ENCODE measurements around the gene HBS1L. TPM values are rescaled to one million over a fixed set of nuclear protein-coding genes. Genes with fewer than 3 reads are reported as not detected.
A peak's percentile ranks its signal among the peaks of the same experiment; 100 is the strongest.

HBS1L gene
- total RNA-seq, 1 donor from 2014 or later, result 115 TPM

DNA sequence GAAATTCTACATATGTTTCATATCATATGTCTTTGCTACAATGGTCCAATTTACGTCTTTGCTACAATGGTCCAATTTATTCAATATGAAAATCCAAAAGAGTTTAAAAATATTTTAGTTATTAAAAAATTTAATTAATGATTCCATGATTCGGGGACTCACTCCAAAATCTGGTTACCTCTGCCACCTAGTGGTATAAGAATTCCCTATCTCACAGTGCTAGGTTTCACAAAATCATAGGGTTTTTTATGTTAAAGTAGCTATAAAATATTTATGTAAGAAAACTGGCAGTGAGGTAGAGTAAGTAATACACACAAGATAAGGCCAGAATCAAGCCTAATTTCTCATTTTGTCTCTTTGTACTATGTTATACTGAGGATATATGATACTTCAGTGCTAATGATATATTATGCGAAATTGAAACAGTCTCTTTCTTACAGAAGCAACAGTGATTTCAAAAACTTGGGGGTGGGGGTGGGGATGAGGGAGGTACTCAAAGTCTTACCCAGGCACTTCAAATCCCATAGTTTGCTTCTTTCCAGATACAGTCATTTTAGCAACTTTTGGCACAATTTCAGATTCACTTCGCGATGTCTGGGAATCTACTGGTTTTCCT is 52.3 kb downstream of the HBS1L start:
- DNase-seq (ENCODE audit: low read depth), result peak; percentile 28

DNA sequence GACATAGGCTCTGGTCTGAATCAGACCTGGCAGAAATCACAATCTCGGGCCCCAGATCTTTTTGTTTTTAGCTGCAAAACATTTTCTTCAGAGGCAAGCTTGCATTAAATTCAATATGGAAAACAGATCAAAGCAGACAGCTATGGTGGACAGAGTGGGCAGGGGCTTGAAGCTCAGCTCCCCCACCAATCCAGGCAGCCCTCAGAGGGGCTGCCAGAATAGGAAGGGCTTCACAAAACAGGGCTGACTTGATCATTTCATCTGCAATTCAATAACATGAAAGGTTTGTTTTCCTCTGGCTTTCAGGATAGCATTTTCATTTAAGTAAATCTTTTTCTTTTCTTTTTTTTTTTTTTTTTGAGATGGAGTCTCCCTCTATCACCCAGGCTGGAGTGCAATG is 55.5 kb downstream of the HBS1L start:
- no peak for DNase-seq (ENCODE audit: low read depth)

DNA sequence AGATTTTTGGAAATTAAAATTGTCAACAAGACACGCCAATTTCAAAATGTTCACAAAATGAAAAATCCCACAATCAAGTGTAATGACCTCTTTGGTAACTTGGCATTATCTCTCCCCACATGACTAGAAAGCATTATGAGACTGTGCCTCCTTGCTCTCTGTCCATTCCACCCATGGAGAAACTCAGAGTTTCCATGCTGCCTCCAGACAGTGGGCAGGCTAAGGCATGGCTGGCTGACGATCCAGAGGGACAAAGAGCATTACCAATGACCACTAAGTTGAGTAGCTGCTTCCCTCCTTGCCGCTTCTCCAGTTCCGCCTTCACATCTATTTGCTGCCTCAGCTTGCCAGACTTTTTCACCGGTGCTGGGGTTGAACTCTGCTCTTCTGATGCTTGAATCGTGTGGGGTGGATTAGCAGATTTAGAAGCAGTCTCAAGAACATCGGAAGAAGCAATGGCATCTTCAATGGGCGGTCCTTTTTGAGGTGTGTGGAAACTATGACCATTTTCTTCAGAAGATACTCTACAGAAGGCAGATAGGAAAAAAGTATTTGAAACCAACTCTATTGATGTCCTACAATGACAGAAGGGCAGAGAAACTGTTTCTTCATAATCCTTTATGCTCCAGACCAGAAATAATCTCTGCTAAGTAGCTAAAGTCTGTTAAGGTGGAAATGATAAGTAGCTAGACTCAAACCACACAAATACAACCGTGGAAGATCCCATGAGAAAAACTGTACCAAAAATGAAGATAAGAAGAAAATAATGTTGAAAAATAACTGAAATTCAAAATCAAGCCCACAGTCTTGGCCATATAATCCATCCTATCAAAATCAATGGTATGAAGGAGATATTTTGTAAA is 57.3 kb downstream of the HBS1L start:
- no peak for DNase-seq (ENCODE audit: low read depth)

DNA sequence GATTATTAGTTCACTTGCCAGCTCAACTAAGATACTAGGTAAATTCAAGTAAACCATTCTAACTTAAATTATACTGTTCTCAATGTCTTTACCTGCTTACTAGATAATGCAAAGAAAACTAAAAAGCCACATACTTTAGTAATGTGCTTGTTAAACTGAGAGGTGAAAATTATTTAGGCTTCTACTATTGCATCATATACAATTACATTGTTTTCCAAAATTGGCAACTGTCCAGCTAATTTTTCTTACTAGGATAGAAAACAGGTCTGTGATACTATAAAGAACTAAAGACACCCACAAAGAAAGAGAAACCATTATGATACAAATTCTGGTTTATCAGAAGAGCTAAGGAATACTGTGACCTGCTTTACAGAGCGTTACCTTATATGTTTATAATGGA is 59.1 kb downstream of the HBS1L start:
- no peak for DNase-seq (ENCODE audit: low read depth)

DNA sequence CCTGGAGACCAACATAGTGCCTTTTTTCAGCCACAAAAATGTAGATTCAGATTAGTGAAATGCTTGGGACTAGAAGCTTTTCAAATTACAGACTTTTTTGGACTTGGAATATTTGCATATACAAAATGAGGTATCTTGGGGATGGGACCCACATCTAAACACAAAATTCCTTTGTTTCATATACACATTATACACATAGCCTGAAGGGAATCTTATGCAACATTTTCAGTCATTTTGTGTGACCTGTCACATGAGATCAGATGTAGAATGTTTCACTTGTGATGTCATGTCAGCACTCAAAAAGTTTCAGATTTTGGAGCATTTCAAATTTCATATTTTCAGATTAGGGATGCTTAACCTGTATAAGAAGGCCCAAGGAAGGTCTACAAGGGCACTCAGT is 60.2 kb downstream of the HBS1L start:
- DNase-seq (ENCODE audit: low read depth), result no peak

DNA sequence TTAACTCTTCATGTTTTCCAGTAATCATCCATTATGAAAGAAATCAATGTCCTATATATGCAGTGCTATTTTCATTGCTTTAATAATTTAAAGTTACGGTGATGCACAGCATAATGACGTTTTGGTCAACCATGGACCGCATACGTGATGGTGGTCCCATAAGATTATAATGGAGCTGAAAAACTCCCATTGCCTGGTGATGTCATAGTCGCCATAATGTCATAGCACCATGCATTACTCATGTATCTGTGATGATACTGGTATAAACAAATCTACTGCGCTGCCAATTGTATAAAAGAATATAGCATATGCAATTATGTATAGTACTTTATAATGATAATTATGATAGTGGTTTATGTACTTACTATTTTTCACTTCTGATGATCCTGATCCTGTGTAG is 62.5 kb downstream of the HBS1L start:
- DNase-seq (ENCODE audit: low read depth), result no peak

DNA sequence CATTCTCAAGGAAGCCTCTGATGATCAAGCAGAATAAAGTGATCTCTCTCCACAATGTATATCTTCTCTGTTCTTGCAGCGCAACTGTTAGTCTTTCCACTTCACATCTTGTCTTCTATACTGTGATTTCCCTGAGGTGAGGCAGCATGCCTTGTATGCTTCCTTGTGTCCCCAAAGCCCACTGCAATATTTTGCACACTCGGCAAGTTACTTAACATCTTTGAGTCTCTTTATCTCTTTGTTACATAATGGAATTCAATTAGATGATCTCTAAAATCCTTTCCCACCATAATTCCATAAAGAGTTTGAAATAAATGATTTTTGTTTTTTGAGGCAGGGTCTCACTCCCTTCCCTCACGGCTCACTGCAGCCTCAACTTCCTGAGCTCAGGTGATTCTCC is 64.4 kb downstream of the HBS1L start:
- no peak for DNase-seq (ENCODE audit: low read depth)

DNA sequence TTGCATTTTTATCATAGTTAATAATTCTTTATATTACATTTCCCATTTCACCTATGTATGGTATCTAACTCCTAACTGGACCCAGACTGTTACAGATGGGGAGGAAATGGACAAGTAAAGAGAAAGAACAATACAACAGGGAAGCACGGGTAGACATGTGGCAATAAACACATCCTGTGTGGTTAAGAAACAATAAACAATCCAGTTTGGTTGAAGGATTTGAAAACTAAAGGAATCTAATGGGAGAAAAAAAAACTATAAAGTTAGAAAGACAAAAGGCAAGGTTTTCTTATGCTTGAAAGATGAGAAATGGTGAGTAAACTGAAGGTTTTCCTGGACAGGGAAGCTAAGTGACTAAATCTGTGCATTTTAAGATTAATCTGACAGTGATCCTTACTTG is 69.8 kb downstream of the HBS1L start:
- peak; percentile 40 for DNase-seq (ENCODE audit: low read depth)

DNA sequence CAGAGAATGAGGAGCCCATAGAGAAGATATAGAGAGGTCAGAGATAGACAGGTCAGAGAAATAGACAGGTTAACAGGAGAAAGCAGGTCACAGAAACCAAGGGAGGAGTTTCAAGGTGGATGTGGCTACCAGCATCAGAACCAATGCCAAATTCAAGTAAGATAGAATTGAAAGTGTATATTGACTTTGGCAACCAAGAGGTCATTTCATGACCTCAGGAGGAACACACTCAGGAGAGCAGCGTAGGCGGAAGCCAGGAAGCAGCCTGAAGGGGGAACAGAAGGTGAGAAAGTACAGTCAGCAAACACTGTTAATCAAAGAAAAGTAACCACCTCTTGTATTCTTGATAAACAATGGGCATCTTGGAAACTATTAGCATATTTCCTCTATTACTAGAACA is 70.8 kb downstream of the HBS1L start:
- DNase-seq (ENCODE audit: low read depth), result no peak

DNA sequence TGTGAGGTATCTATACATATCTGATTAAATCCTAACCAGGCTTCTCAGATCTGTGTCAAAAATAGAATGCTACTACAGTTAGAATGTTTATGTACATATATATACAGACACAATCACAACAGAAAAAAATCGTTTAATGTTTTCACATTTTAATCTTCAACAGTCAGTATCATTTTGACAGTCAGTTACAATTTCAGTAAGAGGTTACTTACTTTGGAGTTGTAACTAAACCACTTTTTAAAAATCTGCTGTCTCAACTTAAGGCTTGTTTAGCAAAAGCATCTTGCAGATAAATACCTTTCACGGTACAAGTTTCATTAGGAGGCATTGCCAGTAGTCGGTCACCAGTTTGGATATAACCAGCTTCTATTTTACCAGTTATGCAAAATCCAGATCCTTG is 72.5 kb downstream of the HBS1L start:
- no peak for DNase-seq (ENCODE audit: low read depth)

DNA sequence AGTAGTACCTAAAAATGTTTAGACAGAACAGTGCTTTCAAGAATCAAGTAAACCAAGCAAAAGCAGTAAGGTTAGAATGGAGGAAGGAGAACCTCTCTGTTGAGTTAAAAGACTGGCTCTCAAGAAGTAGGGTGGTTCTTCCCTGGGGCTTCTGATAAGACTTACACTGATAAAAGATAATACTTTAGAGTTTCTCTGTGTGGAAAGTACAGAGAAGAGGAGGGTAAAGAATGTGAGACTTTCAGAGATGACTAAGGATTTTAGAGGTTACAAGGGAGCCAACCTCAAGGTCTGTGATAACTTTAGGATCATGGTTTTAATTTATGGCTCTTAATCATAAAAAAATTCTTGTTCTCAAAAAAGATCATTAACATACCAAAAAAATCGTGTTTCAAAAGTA is 73.8 kb downstream of the HBS1L start:
- DNase-seq (ENCODE audit: low read depth), result no peak

DNA sequence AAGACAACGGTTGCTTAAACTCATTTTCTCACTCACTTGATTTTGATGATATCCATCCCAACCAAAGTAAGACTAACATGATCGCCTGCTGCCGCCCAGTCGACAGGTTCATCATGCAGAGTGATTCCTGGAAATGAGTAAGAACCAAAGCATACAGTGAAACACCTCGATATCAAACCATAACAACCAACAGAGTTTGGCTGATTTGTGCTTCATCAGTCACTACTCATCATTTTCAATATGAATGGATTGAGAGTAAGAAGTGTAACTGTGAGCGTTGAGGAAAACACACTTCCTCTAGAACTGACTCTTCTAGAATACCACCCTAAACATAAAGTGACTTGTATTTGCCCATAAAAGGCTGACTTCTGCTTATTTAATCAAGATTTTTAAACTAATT is 75.5 kb downstream of the HBS1L start:
- no peak for DNase-seq (ENCODE audit: low read depth)

DNA sequence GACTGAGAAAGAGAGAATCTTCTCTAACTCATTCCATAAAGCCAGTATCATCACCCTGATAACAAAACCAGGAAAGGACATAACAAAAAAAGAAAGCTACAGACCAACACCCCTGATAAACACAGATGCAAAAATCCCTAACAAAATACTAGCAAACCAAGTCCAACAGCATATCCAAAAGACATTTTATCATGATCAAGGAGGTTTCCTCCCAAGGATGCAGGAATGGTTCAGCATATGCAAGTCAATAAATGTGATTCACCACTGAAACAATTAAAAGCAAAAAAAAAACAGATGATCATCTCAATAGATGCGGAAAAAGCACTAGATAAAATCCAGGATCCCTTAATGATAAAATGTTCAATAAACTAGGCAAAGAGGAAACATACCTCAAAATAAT is 80.3 kb downstream of the HBS1L start:
- DNase-seq (ENCODE audit: low read depth), result no peak

DNA sequence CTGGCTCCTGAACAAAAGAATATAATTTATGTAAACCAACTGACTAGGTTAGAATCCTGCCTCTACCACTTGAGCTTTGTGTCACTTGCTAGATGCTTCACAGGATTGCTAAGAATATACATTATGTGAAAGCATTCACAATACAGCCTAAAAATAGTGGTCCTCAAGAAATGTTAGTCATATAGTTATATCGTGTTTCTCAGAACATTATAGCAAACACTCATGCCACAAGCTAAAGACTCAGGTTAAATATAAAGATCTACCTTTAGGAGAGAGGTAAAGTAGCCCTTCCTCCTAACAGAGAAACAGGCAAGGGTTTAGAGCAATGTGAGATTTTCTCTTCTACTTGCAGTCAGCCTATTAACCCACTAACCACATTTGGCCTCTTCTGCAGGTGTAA is 86.9 kb downstream of the HBS1L start:
- no peak for DNase-seq (ENCODE audit: low read depth)

DNA sequence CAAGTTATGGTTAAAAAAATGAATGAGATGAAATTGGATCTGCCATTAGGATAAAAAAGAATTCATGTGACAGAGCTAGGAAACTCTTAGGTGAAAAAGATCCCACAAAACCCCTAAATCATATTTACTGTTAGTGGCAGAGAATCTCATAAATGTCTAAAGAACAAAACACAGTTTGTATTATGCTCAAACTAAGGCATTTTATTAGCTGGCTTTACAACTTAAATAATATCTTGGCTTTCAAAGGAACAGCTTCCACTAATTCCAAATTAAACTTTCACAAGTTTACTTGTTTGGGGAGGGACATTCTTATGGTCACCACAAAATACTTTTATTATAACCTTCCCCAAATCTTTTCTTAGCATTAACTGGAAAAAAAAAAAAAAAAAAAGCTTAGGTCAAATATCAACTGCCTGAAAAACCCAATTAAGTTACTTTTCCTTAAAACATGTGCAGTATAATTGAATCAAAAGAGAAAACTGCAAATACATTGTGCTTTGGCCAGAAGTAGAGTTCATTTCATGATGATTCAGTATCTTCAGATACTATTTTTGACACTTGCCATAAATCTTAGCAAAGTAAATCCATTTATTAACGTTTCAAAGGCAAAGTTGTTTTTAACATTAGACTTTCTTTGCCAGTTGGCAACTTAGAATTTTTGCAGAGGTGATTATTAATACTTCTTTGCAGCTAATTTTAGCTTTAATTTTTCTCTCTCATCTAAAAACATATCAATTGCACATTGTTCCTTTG is 90.0 kb downstream of the HBS1L start:
- no peak for DNase-seq (ENCODE audit: low read depth)

DNA sequence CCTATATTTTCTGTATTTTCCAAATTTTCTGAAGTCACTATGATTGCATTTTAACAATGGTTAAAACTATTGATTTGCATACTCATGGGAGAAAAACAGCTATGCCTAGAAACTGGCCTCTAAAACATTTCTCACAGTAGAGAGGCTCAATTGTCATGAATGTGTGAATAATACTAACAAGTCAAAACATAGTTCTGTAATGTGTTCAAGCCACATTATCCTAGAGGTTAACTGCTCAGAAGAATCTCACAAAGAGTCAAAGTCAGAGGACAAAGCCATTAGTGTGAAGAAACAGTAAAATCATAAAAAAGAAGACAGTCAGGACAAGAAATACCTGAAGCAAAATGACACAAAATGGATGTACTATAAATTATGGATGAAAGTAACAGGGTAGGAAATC is 92.2 kb downstream of the HBS1L start:
- DNase-seq (ENCODE audit: low read depth), result no peak

DNA sequence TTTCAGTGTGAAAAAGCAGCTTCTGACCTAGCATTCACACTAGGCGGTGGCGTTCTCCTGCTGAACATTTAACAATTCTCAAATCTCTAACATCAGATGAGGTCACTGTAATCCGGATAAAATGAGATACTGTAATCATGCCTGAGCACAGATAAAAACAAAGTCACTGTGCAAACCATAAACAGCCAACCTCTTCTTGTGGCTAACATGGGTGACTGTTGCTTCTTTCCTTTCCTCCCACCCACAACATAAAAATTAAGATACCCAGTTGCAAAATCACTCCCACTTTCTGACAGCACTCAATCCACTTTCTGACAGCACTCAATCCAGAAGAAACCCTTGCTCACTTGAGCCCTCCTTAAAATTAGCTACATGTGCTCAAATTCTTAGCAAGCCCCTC is 93.3 kb downstream of the HBS1L start:
- DNase-seq (ENCODE audit: low read depth), result no peak

DNA sequence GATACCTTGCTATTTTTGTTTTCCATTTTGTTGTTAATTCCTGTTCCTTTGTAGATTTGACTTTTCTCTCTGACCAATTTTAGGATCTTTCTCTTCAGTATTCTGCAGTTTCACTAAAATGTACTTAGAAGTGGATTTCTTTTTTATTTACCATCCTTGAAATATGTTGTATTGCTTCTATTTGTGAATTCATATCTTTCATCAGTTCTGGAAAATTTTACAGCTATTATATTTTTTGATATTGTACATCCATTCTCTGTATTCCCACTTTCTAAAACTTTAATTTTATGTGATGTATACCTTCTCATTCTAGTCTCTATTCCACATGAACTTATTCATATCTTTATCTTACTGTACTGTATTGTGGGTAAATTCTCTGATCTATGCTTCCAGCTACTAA is 95.0 kb downstream of the HBS1L start:
- no peak for DNase-seq (ENCODE audit: low read depth)

DNA sequence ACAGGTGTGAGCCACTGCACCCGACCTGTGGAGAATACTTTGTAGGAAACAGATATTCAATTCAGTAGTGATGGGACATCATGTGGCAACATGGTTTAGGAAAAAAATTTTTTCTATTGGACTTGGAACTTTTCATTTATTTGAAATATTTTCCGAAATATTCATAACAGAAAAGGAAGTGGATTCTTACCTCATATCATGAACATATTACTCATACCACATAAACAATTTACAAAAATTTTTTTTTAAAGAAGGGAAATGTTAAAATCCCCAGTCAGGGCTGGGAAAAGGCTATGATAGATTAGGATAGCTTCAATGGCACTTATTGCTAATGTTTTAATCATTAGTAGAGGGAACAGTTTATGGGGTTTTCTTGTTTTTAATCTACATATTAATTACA is 97.9 kb downstream of the HBS1L start:
- no peak for DNase-seq (ENCODE audit: low read depth)

DNA sequence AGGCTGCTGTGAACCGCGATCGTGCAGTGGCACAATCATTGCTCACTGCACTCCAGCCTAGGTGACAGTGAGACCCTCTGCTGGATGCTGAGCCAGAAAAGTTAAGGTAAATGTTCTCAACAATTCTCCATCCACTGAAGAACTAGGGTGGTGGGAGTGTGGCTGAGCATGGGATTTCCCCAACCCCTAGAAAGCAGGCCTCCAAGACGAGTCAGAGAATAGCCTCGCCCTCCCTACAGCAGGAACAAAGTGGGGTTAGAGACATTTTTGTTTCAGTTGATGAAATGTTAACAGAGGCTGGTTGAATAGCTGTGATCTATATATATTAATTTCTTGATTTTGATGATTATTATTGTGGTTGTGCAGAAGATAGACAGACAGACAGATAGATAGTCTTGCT is 98.6 kb downstream of the HBS1L start:
- no peak for DNase-seq (ENCODE audit: low read depth)

DNA sequence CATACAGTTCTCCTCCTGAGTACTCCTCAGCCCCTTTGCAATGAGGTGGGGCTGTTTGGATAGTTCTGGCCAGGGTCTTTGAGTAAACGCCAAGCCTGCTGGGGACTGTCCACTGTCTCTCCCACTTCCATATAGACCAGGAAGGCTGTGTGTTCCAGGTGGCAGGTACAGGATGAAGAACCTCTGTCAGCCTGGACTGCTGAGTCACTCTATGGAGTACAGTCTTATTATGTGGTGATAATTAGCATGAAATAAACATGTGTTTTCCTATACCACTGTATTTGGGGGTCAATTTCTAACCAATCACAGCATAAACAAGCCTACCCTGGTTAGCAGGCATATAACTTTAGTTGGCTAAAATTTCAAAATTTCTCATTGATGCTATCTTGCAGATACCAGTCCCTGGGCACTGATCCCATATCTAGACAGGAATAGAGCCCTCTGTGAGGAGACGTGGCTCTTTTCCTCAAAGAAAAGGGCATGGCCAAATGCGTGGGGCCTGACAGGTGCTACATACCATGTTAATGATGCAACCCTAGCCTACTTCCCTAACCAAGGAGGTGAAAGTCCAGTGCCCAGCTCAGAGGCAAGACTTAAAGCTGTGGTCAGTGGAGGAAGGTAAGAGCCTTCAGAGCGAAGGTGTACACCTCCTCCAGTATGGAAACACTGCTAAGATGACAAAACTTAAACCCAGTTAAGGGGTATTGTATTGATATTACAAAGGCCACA is 100.2 kb downstream of the HBS1L start:
- DNase-seq (ENCODE audit: low read depth), result no peak
